Activated CD4-positive, alpha-beta T cell treated with anti-CD3 and anti-CD28 coated beads, Interleukin-2, amount 50 U/mL, for 24 hours (primary cell): ENCODE measurements around the gene GPC6.

Source experiments
- DNase-seq, 2 donors: peaks; one replicate each; pipeline ENCODE4 v3.0.0-alpha.2; 2020; ENCODE audit warnings: low read depth in 1 of 2, low spot score in 1 of 2

GPC6 gene

DNA sequence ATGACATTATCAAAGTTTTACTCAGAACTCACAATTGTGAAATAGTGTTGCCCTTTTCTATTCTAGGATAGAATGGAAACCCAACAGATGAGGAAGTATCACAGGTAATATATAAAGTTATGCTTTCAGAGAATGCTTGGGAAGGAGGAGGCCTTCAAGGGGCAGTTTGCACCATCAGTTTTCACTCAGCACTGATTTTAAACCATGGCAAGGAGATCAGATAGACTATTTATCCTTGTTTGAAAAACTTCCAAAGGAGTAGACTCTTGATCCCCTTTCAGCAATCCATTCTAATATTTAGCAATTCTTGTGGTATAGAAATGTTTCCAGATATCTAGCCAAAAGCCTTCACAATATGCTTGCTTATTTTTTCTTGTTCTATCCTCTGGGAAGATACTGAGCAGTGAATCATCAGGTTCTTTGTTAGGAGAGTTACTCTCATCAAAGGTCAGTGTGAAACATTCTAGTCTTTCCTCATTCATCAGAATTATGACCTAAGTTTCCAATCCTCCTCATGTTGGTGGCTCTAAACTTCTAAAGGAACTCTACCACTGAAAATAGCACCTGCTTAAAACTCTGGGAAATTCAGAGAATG is 3.8 kb downstream of the GPC6 start:
- no peak for DNase-seq

DNA sequence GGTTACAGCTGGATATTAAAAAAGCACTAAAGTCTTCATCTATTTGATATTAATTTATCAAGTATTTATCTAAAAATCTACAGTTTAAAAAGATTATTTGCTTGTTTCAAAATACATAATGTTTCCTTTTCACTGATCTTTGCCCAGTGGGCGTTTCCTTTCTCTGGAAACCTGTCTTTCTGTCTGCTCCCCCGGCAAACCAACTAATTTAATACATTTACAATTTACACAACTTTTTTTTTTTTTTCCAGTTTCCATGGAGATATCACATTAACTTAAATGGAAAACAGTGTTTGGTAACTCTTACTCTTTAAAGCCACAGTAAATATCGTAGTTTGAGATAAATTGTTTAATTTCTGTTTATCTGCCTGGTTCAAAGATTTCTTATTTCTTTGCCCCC is 5.3 kb downstream of the GPC6 start:
- DNase-seq = no peak

DNA sequence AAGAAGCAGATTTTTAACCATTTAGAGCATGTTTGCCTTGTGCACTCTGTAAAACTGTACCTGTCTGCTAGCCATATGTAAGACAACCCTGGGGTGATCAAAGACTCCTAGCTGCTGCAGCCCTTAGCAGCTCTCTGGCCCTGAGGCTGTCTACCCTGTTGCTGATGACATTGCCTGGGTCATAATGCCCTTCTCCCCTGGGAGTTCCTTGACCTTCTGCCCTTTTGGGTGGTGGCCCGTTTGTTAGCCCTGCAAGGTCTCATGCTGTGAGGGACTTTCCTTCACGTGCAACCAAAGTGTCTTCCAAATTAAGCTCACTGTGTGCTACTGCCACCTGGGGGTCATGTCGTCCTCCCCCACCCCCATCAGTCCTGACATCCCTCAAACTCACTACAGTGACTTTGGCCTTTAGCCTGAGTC is 7.4 kb downstream of the GPC6 start:
- DNase-seq = no peak

DNA sequence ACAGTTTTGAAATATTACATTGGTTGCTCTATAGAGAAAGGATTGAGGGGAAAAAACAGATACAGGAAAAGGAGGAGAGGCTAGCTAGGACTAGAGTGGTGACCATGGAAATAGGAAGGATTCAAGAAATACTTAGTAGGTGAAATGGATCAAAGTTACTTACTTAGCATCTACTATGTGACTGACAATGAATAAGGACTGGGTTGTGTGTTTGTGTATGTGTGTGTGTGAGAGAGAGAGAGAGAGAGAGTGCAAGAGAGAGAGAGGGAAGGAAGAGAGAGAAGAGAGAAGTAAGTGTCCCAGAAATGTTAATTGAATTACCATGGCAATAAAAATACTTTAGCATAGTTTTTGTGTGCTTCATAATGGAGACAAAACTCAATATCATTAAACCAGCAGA is 7.9 kb downstream of the GPC6 start:
- DNase-seq = no peak

DNA sequence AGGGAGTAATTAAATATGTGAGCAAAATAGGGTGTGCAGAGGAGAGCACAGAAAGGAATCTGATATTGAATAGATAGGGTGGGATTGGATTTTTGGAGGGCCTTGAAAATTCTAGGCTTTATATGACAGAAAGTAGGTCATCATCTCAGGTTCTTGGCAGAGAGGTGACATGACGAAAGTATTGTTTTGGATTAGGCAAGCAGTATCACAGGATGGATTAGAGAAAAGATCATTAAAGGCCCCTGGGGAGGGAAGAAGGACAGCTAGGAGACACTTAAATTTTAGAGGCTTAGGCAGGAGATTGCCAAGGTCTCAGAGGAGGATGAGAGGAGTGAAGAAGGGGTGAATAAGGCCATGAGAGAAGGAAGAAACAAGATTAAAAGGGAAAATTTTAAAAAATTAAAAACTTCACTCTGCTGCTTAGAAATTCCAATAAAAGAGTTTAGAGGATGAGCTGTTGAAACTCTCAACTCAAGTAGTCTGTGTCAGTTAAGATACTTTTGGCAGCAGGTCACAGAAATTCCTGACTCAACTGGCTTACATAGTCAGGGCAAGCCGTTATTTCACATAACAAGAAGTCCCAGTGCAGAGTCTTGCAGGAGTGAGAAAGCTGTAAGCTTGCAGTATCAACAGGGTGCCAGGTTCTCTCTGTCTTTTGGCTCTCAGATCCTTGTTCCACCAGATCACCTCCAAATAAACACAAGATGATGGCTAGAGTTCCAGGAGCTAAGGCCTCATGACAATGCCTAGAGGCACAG is 8.8 kb downstream of the GPC6 start:
- no peak for DNase-seq

DNA sequence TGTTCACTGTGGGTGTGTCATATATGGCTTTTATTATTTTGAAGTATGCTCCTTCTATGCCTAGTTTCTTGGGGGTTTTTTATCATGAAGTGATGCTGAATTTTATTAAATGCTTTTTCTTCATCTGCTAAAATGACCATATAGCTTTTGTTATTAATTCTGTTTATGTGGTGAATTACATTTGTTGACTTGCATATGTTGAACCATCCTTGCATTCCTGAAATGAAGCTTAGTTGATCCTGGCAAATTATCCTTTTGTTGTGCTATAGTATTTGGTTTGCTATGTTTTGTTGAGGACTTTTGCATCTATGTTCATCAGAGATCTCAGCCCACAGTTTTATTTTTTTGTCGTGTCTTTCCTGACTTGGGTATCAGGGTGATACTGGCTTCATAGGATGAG is 12.1 kb downstream of the GPC6 start:
- no peak for DNase-seq

DNA sequence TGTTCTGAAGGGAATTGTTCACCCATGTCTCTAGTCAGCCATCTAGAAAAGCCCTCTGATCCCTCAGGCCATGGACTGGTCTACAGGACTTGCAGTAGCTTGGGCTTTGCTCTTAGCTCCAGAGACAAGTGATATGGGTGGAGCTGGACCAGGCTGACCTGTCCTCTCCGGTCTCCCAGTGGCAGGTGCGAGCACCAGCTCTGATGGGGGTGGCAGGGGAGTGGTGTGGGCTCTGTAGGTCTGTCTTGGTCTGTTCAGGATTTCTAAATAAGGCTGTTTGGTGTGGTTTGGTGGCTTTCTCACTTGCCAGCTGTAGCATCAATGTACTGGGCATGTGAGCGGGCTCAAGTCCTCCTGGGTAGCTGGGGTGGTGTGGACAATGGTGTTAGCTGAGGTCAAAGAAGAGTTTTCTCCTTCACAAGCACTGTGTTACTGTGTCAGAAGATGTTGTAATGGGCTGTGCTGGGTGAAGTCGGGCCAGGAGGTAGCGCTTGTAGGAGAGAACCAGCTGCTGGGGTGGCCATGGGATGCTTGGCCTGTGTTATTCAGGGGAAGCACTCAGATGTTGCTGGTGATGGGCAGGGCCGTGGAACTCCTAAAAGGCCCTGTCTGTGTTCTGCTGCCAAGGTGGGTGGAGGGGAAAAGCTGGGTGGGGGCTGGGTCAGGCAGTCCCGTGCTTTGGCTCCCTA is 16.9 kb downstream of the GPC6 start:
- no peak for DNase-seq

DNA sequence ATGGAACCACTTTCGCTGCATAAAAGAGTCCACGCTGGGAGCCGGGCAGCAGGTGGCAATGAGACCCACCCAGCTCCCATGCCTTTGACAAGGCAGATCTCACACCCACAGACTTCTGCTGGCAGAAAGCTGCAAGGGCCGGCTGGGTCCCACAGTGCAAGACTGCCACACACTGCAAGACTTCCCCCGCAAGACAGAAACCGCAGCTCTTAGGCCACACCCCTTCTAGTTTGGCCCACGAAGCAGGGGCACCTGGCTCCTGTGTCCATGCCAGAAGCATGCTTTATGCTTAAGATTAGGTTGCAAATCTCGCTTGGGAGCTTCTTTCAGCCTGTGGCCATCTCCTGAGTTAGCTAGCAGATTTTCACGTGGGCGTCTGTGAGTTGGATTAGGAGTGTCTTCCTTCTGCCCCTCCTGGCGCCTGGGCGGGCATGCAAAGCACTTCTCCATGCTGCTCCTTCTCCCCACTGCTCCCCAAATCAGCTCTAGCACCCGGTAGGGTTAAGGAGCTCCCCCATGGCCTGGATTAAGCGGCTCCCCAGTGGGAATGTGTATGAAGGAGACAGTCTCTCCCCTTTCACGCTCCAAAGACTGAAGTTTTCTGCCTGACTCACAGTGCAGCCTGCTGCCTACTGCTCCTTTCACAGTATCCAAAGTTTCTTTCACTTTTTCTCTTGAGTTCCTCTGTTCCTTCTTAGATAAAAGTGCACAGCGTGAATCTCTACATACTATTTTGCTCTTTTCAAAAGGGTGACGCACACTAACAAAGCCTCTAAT is 17.7 kb downstream of the GPC6 start:
- DNase-seq = no peak

DNA sequence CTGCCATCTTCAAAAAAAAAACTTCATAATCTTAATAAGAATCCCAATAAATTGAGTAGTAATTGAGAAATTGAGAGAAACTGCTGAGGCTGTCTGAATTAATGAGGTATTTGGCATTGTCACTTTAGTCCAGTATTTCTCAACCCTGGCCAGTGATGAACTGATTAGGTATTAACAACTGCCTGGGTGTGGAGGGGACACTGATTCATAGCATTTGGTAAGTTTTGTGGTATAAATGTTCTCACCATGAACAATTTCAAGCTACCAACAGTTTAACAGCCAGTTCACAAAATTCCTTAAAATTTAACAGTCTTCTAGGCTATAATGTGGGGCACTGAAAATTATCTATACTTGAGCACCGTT is 18.3 kb downstream of the GPC6 start:
- no peak for DNase-seq

DNA sequence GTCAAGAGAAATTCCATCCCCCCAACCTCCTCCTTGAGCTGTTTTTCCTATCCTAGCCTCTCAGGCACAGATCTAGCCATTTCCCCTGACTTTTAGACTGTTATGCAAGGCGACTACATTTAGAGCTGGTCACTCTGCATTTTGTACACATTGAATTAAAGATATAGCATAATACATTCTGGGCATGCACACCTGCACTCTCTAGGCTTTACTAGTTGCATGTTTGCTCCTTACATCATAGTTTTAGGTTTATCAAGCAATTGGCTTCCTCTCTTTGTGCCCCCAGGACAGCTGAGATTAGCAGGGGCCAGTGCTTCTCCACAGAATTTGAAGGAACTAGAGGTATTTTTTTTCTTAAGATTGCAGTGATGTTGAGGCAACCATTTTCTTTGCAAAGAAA is 19.5 kb downstream of the GPC6 start:
- DNase-seq = no peak

DNA sequence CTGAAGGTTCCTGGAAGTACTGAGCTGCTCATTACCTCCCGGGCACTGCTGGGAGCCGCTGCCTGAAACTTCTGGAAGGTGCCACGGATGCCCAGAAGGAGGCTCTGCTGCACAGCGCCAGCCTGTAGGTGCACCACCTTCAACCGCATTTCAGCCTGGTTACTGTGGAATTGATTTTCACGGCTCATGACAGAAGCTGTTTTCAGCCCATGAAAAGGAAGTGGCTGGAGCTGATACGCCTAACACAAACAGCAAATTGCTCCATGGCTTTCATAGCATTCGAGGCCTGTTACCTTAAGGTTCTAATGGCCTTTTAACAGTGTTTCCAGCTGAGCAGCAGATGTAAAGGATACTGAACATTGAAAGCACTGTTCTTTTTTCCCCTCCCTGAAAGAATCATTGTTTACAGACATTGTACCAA is 22.0 kb downstream of the GPC6 start:
- DNase-seq = no peak

DNA sequence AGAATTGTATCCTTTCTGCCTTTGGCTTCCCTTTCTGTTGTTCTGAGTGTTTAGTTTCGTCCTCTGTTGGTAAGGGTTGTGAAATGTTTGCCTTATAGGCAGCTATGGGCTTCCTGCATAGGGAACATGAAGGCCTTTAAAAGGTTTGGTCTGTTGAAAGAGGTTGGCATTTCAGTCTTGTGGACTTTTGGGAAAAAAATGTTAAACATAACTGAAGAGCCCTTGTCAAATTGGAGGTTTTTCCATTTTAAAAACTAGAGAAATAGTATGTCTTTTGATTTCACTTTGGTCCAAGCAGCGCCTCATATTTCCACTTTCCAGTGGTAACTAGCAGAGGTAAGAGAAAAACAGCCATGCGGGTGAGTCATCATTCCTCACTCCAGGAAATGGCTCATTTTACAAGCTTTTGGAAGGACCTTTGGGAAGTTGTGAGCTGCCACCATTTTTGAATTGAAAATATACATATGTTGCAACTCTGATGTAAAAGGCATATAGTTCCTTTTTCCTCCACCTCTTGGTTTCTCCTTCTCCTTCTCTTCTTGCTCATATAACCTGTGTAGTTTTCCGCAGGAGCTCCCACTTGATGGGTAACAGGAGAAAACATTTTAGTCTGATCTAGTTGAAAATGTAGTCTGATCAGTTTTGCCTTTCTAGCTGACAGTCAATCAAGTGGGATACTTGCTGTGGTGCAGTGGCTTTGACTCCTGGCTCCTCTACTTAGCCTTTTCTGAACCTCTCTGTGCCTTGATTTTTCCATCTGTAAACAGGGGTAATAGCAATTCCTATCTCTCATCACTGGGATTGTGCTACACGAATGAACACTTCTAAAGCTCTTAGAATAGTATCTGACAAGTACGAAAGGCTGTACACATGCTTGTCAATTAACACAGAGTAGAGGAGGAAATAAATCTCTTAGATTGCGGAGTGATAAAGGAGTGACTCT is 23.0 kb downstream of the GPC6 start:
- DNase-seq = no peak

DNA sequence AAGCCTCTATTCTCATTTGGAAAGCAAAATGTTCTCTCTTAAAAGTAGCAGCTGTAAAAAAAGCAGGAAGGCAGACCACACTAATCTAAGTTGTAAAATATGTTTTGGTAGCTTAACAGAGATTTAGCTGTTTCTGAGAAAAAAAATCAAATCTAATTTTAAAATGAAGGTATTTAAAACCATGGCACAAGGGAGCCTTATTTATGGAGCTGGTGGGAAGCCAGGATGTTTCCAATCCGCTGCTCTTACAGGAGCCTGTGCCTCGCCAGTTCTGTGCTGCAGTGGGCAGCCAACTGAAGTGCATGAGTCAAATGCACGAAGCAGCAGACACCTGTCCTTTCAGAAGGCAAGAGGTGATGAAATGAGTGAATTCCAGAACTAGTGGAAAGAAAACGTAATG is 28.2 kb downstream of the GPC6 start:
- no peak for DNase-seq

DNA sequence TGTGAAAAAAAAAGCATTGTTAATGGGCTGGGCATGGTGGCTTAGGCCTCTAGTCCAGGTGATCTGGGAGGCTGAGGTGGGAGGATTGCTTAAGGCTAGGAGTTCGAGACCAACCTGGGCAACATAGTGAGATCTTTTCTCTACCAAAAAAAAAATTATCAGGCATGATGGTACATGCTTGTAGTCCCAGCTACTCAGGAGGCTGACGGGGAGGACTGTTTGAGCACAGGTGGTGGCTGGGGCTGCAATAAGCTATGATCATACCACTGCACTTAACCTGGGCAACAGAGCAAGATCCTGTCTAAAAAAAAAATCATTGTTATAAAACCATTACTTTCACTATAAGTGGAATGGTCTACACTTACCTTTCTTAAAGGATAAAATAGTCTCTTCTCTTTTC is 30.4 kb downstream of the GPC6 start:
- no peak for DNase-seq

DNA sequence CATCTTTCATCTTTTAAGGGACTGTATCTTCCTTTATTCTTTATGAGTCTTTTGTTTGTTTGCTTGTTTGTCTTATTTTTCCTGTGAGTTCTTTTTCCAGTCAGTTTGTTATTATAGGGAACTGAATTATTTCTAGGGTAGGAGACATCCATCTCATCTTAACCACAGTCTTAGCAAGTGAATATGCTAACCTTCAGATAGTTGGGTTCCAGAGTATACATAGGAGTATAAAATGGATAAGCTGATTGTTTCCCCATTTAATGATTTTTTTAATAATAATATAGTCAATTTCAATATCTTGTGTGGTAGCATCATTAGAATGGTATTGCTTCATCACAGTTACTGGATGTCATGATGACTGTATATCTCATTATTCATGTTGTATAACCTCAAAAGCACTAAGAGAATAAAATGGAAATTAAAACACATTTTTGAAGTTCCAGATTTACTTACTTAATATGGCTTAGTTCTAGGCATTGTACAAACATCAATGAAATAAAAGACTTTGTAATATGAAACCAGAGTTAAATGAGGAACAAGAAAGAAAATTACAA is 33.0 kb downstream of the GPC6 start:
- no peak for DNase-seq

DNA sequence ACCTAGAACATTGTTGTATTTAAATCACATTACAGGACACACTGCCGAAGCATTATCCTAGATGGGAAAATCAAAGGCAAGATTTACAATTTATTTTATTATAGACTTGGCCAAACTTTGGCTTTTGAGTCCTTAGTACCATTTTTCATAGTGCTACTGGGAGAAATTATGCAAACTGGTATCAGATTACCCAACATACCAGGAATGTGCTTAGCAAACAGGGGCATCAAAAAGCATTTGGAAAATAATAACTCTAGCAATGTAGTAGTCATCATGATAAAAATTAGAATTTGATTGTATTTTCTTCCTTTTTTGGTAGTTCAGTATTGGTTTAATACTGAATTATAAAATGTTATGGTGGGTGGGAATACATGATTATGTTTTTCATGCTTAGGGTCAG is 34.0 kb downstream of the GPC6 start:
- no peak for DNase-seq

DNA sequence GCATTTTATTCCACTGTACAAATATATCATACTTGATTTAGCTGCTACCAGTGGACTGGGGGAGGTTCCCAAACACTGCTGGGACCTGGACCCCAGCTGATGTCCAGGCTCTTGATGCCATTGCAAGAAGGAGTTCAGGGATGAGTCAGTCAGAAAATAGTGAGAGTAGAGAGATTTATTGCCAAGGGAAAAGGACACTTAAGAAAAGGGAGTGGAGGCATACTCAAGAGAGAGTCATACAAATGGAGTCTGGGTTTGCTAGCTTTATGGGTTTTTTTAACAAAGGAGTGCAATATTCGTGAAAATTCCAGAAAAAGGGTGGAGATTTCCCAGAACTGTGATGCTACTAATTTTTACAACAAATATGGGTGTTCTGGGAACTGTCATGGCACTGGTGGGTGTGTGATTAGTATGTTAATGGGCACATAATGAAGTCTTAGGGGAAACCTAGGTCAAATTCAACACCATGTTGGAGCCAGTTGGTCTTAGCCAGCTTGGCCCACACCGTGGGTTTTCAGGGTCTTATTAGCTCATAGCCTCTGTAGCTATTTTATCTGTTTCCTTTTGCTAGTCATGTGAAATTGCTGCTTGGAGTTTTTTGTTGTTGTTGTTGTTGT is 36.2 kb downstream of the GPC6 start:
- DNase-seq = no peak

DNA sequence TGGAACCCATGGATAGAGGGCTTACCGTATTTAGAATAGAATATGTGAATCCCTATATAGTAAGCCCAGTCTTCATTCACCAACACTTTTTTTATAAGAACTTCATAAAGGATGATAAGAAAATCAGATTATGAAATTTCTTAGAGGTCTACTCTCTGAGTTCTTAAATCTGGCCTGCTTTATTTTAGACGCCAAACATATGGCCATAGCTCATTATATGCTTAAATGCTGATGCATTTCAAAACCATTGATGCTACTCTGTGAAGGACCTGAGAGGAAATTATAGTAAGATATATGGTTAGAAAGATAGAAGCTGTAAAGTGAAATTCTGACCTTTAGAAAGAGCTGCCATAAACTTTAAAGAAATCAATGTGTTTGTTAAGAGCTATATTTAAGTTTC is 38.3 kb downstream of the GPC6 start:
- no peak for DNase-seq

DNA sequence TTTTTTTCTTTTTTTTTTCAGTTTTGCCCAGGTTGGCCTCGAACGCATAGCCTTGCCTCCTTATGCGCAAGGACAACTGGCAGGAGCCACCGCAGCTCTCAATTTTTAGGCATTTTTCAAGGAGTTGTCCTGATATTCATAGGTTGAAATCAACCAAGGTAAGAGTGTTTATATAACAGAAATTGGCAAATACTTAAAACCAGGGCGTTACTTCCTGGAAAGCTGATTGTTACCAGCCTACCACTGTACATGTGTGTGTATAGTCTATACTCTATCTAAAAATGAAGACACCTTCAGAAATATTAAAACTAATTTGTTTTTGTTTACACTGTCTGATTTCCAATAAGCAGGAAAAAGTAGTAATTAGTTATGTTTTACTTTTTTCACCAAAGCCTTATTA is 39.2 kb downstream of the GPC6 start:
- no peak for DNase-seq

DNA sequence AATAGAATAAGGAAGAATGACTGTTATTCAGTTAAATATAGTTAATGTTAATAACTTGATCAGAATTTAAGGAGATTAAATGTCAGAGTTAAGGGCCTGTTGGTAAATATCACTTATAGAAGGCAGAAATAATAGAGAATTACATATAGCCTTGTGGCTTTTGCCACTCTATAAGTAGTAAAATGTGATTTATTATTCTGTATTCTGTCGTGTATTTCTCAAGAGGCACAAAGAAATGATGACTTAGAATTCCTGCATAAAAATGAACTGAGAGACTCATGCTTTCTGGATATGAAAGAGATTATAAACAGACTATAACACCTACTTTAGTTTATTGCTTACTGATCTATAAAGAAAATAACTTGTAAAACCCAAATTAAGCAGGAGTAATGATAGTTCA is 40.1 kb downstream of the GPC6 start:
- DNase-seq = no peak
